AG09309 (cell line): Measurements from ENCODE around the gene SF3A2.
A peak's percentile ranks its signal among the peaks of the same experiment; 100 is the strongest.

Experiments
- DNase-seq: peaks from one replicate; pipeline ENCODE4 v3.0.0-alpha.2; 2010; ENCODE audit warnings: low read depth
- H3K4me3 ChIP-seq: 2 replicates; pipeline ENCODE4 v1.5.1; 2011; ENCODE audit warnings: mild to moderate bottlenecking, low read depth, low read length, moderate library complexity; ENCODE audit not compliant: control insufficient read depth
- TF ChIP-seq, protein P1 (sequence below): IDR thresholded peaks from 2 replicates; pipeline ENCODE4 v1.5.1; 2011; ENCODE audit warnings: mild to moderate bottlenecking, low read depth, low read length, inconsistent platforms; ENCODE audit not compliant: insufficient read depth, control insufficient read depth; ENCODE audit errors: missing control alignments

The SF3A2 gene

GRCh38 chr19:2251106-2252054 lies 14.8 kb downstream of the SF3A2 start:
- DNase-seq, result no peak

DNA sequence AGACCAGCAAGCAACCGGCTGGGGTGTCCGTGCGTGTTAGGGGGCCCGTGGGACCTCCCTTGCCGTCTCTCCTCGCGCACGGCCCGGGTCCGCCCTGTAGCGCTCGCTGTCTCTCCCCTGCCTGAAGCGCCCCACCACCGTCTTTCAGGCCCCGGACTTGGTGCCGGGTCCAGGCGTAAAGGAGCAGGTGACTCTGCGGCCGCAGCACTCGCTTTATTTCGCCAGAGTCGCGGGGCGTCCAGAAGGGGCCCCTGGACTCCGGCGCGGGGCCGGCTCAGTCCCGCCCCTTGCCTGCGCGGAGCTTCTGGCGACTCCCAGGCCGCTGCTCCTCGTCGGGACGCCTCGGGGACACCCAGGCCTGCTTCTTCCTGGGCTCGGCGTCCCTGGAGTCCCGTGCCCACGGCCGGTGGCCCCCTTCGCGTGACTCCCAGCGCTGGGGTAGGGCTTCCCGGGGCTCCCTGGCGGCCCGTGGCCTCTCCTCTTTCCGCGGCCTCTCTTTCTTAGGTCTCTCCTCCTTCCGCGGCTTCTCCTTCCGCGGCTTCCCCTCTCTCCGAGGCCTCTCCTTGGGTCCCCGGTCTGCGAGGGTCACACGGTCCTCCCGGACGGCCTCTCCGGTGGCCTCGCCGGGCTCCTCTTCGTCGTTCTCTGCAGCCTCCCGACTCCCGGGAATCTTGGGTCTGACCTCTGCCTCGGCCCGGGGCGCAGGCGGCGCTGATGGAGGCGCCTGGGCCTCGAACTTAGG lies 15.6 kb downstream of the SF3A2 start:
- H3K4me3 ChIP-seq, result no peak overlapping the region
- TF ChIP-seq, protein P1, sequence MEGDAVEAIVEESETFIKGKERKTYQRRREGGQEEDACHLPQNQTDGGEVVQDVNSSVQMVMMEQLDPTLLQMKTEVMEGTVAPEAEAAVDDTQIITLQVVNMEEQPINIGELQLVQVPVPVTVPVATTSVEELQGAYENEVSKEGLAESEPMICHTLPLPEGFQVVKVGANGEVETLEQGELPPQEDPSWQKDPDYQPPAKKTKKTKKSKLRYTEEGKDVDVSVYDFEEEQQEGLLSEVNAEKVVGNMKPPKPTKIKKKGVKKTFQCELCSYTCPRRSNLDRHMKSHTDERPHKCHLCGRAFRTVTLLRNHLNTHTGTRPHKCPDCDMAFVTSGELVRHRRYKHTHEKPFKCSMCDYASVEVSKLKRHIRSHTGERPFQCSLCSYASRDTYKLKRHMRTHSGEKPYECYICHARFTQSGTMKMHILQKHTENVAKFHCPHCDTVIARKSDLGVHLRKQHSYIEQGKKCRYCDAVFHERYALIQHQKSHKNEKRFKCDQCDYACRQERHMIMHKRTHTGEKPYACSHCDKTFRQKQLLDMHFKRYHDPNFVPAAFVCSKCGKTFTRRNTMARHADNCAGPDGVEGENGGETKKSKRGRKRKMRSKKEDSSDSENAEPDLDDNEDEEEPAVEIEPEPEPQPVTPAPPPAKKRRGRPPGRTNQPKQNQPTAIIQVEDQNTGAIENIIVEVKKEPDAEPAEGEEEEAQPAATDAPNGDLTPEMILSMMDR, result no peak
- no peak for DNase-seq

More at GRCh38 chr19:2251106-2252054, 14.8 kb downstream of the SF3A2 start:
- no peak overlapping the region for H3K4me3 ChIP-seq
- TF ChIP-seq, protein P1, result no peak

GRCh38 chr19:2252797-2253105 lies 16.1 kb downstream of the SF3A2 start:
- H3K4me3 ChIP-seq, result no peak overlapping the region
- TF ChIP-seq, protein P1, result no peak
- no peak for DNase-seq

- TF ChIP-seq, protein P1, result no peak
- H3K4me3 ChIP-seq, result no peak overlapping the region
- no peak for DNase-seq
Measured at GRCh38 chr19:2253106-2254063, 16.8 kb downstream of the SF3A2 start.

- DNase-seq, result no peak
- H3K4me3 ChIP-seq, result no peak overlapping the region
- TF ChIP-seq, protein P1, result peak; percentile 47
Measured at GRCh38 chr19:2254064-2254872, 17.6 kb downstream of the SF3A2 start.
